KBM-7 (cell line): ENCODE measurements around the gene LDLRAD4.
"Not testable (repeated sequence)": the region's sequence is repeated elsewhere in the genome, so short reads cannot be mapped to it uniquely, and the experiment has no call there.

Experiments
- DNase-seq: peaks from one replicate; pipeline ENCODE4 v3.0.0-alpha.2; 2015
- in situ Hi-C: fragments of 300-500 bp; cut with MboI; formaldehyde crosslinking; loops from 2 replicates; pipeline ENCODE4 v1.14.3; 2020; ENCODE audit warnings: low sequenced_read_pairs, low pct_unique_long_range_greater_than_20kb, mixed read lengths

Gene LDLRAD4

GRCh38 chr18:13477147-13477683, 258.7 kb downstream of the LDLRAD4 start:
- in situ Hi-C loops, result no loop called here
- DNase-seq, result no peak

GRCh38 chr18:13480571-13481255, 262.2 kb downstream of the LDLRAD4 start:
- in situ Hi-C loops, result no loop called here
- DNase-seq, result no peak

GRCh38 chr18:13481331-13481730, 262.8 kb downstream of the LDLRAD4 start:
- in situ Hi-C loops, result no loop called here

GRCh38 chr18:13481820-13482617, 263.5 kb downstream of the LDLRAD4 start:
- in situ Hi-C loops, result no loop called here
- no peak for DNase-seq

More at GRCh38 chr18:13481331-13481730, 262.8 kb downstream of the LDLRAD4 start:
- no peak for DNase-seq

GRCh38 chr18:13482618-13482945, 264.0 kb downstream of the LDLRAD4 start:
- no peak for DNase-seq
- in situ Hi-C loops, result no loop called here

- DNase-seq, result no peak
- in situ Hi-C loops, result no loop called here
Measured at GRCh38 chr18:13483316-13484270, 265.0 kb downstream of the LDLRAD4 start.

GRCh38 chr18:13485182-13485581, 266.6 kb downstream of the LDLRAD4 start:
- DNase-seq, result no peak
- in situ Hi-C loops, result no loop called here

GRCh38 chr18:13485604-13486003, 267.0 kb downstream of the LDLRAD4 start:
- no peak for DNase-seq
- in situ Hi-C loops, result no loop called here

GRCh38 chr18:13486284-13486683, 267.7 kb downstream of the LDLRAD4 start:
- no peak for DNase-seq
- in situ Hi-C loops, result no loop called here

GRCh38 chr18:13486686-13487085, 268.1 kb downstream of the LDLRAD4 start:
- no peak for DNase-seq
- in situ Hi-C loops, result no loop called here

GRCh38 chr18:13487237-13487636, 268.7 kb downstream of the LDLRAD4 start:
- in situ Hi-C loops, result no loop called here
- no peak for DNase-seq

- in situ Hi-C loops, result no loop called here
- no peak for DNase-seq
Measured at GRCh38 chr18:13488281-13488929, 269.8 kb downstream of the LDLRAD4 start.

GRCh38 chr18:13489303-13489702, 270.7 kb downstream of the LDLRAD4 start:
- DNase-seq, in situ Hi-C loops: not testable (repeated sequence)

GRCh38 chr18:13491138-13491537, 272.6 kb downstream of the LDLRAD4 start:
- no peak for DNase-seq
- in situ Hi-C loops, result no loop called here

GRCh38 chr18:13492314-13492713, 273.8 kb downstream of the LDLRAD4 start:
- no peak for DNase-seq
- in situ Hi-C loops, result no loop called here

GRCh38 chr18:13493079-13493478, 274.5 kb downstream of the LDLRAD4 start:
- in situ Hi-C loops, result no loop called here
- DNase-seq, result no peak

GRCh38 chr18:13493725-13494124, 275.2 kb downstream of the LDLRAD4 start:
- DNase-seq, result no peak
- in situ Hi-C loops, result no loop called here

- DNase-seq, result no peak
- in situ Hi-C loops, result no loop called here
Measured at GRCh38 chr18:13494871-13495445, 276.4 kb downstream of the LDLRAD4 start.

- in situ Hi-C loops, result no loop called here
- no peak for DNase-seq
Measured at GRCh38 chr18:13495961-13496360, 277.4 kb downstream of the LDLRAD4 start.
